ENCODE measurements around the gene UBE2E3. TPM values are rescaled to one million over a fixed set of nuclear protein-coding genes. Genes with fewer than 3 reads are reported as not detected.

The UBE2E3 gene
- total and polyA plus RNA-seq, 2 of the 13 experiments (the other 11 are each of a cell fraction or from before 2014, with no cell fraction given): 45.7 to 92.6 TPM

DNA sequence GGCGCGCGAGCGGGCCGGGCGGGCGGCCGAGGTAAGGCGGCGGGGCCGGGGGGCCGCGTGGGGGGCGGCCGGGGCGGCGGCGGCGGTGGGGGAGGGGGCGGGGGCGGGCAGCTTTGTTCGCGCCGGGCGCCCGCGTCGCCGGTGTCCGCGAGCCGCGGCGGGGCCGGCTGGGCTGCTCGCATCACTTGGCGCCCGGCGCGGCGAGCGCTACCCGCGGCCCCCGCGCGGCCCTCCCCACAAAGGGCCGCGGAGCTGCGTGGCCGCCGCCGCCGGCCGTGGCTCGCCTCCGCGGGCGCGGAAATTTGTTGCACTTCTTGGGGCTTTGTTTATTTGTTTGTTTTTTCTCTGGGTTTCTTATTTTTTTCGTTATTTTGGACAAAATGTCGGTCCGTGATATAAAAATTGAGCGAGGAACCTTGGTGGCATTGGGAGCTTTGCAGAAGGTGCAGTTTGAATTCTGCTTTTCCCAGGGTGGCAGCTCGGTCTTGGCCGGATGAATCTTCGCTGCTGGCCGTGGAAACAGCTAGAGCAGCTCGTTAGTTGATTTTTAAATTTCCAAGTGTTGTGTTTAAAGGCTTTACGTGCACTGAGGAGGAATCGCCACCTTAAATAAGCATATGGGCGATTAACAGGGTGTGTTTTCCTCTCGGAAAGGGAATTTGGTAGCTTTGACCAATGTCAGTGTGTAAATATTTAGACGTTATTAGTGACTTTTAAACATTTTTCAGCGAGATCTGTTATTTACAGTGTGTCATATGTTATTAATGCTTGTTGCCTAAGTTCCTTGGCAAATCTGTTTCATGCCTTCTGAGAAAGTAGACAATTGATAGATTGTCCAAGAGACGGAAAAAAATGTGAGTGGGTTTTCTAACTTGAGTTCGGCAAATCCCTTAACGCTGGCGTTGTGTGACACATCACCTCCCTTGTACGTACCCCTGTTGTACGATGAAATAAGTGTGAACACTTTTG is 822 bp downstream of the UBE2E3 start:
- peaks cover 40% of the 10 kb centered on the region for H3K79me2 ChIP-seq (ENCODE audit: insufficient read depth, low read length)
- FAIRE-seq (peak; percentile 75), ATAC-seq (no peak), DNase-seq (ENCODE audit: low spot score) (no peak)
- H3K4me2 ChIP-seq (ENCODE audit: low read depth, low read length): peak overlapping the region; percentile 82
- H3K9ac ChIP-seq (ENCODE audit: insufficient read depth, low read depth, low read length): peak overlapping the region; percentile 90
- ChIA-PET POLR2A (interaction anchor here (0.7 to 2.0 kb wide), 5 partner anchors 11 to 974 kb away, joined by 3 to 8 read pairs (median 4); partner anchors contain the start of gene CWC22), CTCF (ENCODE audit: low intra/inter-chr PET ratio, low total read pairs) (no interaction called here)
- WGBS (ENCODE audit: low lambda C conversion rate): under 1% methylated on average over 62 of the region's 81 CpGs
- H3K4me1 ChIP-seq (ENCODE audit: insufficient read depth, low read length): peaks cover 66% of the 10 kb centered on the region
- peak overlapping the region; percentile 67 for H2AFZ ChIP-seq (ENCODE audit: low read length)
- intact Hi-C loops (cut with micrococcal nuclease; ENCODE audit: unreplicated experiment): loop anchor here (1.0 to 10.0 kb wide), 6 partner anchors 41 to 976 kb away; partner anchors contain the start of gene CWC22
- peak overlapping the region; percentile 57 for H3K27ac ChIP-seq (ENCODE audit: extremely low read length, insufficient read depth, low read length)
- BruUV-seq (replicated peaks): TSS peak; percentile 52
- no peaks in the 10 kb centered on the region; a peak in 1 of 5 replicates for H3K27me3 ChIP-seq (ENCODE audit: control insufficient read depth in 1 of 2, insufficient read depth in 2 of 2, low read length in 2 of 2)
- in situ Hi-C loops (cut with HindIII; ENCODE audit: extremely low pct_ligation_motif_present, low pct_unique_long_range_greater_than_20kb): loop anchor here (10.0 kb wide), 1 partner anchor 216 kb away; no protein-coding TSS in a partner anchor
- no peaks in the 10 kb centered on the region for H3K9me3 ChIP-seq (ENCODE audit: low read length)
- H3K4me3 ChIP-seq (replicated peaks in 1 of 3; ENCODE audit: insufficient read depth in 1 of 3, low read depth in 2 of 3, low read length in 3 of 3): peak overlapping the region; percentile 66 to 100 (median 86)
- H4K20me1 ChIP-seq (ENCODE audit: insufficient read depth, low read length): no peaks in the 10 kb centered on the region
- H3K36me3 ChIP-seq (replicated peaks in 1 of 2; ENCODE audit: control insufficient read depth in 1 of 2, insufficient read depth in 2 of 2, low read length in 2 of 2): no peaks in the 10 kb centered on the region
- peak; percentile 20; the same call in 1 of the 2 replicates for TF ChIP-seq SMAD3 (CRISPR knock-in tag; IDR thresholded peaks at IDR 0.05)
- TF ChIP-seq TEAD3 (CRISPR knock-in tag; optimal IDR thresholded peaks at IDR 0.05; ENCODE audit: borderline replicate concordance): no peak
- no peak for TF ChIP-seq TCF7L2 (IDR thresholded peaks at IDR 0.05; ENCODE audit: low read depth, low read length)
- TF ChIP-seq GTF3A (CRISPR knock-in tag; conservative IDR thresholded peaks at IDR 0.05): no peak
- TF ChIP-seq CHD2 (IDR thresholded peaks at IDR 0.05; ENCODE audit: low read depth, low read length): no peak
- TF ChIP-seq FOSL2 (CRISPR knock-in tag; IDR thresholded peaks at IDR 0.05): no peak
- no peak for TF ChIP-seq NR2F1 (CRISPR knock-in tag; IDR thresholded peaks at IDR 0.05)
- TF ChIP-seq, protein P1, sequence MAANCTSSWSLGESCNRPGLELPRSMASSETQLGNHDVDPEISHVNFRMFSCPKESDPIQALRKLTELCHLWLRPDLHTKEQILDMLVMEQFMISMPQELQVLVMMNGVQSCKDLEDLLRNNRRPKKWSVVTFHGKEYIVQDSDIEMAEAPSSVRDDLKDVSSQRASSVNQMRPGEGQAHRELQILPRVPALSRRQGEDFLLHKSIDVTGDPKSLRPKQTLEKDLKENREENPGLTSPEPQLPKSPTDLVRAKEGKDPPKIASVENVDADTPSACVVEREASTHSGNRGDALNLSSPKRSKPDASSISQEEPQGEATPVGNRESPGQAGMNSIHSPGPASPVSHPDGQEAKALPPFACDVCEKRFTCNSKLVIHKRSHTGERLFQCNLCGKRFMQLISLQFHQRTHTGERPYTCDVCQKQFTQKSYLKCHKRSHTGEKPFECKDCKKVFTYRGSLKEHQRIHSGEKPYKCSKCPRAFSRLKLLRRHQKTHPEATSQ (CRISPR knock-in tag; IDR thresholded peaks at IDR 0.05; ENCODE audit: borderline replicate concordance): 0 out of 2 replicates have a peak, but pooled peaks have one; percentile 50
- TF ChIP-seq, protein P2, sequence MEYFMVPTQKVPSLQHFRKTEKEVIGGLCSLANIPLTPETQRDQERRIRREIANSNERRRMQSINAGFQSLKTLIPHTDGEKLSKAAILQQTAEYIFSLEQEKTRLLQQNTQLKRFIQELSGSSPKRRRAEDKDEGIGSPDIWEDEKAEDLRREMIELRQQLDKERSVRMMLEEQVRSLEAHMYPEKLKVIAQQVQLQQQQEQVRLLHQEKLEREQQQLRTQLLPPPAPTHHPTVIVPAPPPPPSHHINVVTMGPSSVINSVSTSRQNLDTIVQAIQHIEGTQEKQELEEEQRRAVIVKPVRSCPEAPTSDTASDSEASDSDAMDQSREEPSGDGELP (IDR thresholded peaks at IDR 0.05; ENCODE audit: borderline replicate concordance, low read depth): no peak
- no peak for TF ChIP-seq SYNCRIP (IDR thresholded peaks at IDR 0.05; ENCODE audit: insufficient read depth, low read depth, low read length)
- TF ChIP-seq ZSCAN12 (CRISPR knock-in tag; IDR thresholded peaks at IDR 0.05): no peak
- TF ChIP-seq, protein P3, sequence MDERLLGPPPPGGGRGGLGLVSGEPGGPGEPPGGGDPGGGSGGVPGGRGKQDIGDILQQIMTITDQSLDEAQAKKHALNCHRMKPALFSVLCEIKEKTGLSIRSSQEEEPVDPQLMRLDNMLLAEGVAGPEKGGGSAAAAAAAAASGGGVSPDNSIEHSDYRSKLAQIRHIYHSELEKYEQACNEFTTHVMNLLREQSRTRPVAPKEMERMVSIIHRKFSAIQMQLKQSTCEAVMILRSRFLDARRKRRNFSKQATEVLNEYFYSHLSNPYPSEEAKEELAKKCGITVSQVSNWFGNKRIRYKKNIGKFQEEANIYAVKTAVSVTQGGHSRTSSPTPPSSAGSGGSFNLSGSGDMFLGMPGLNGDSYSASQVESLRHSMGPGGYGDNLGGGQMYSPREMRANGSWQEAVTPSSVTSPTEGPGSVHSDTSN (CRISPR knock-in tag; IDR thresholded peaks at IDR 0.05): no peak
- no peak for TF ChIP-seq PHF20 (CRISPR knock-in tag; IDR thresholded peaks at IDR 0.05)
- TF ChIP-seq, protein P4, sequence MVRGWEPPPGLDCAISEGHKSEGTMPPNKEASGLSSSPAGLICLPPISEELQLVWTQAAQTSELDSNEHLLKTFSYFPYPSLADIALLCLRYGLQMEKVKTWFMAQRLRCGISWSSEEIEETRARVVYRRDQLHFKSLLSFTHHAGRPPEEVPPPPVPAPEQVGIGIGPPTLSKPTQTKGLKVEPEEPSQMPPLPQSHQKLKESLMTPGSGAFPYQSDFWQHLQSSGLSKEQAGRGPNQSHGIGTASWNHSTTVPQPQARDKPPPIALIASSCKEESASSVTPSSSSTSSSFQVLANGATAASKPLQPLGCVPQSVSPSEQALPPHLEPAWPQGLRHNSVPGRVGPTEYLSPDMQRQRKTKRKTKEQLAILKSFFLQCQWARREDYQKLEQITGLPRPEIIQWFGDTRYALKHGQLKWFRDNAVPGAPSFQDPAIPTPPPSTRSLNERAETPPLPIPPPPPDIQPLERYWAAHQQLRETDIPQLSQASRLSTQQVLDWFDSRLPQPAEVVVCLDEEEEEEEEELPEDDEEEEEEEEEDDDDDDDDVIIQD (CRISPR knock-in tag; IDR thresholded peaks at IDR 0.05; ENCODE audit: low read depth): no peak
- no peak for TF ChIP-seq SUZ12 (IDR thresholded peaks at IDR 0.05; ENCODE audit: low read depth, low read length)
- no peak for TF ChIP-seq ZBTB20 (CRISPR knock-in tag; IDR thresholded peaks at IDR 0.05; ENCODE audit: borderline replicate concordance, low read depth)
- 0 out of 2 replicates have a peak, but pooled peaks have one; percentile 45 for TF ChIP-seq TGIF2 (CRISPR knock-in tag; IDR thresholded peaks at IDR 0.05)
